Measurements from ENCODE around the gene PLCL2.

PLCL2 gene

DNA sequence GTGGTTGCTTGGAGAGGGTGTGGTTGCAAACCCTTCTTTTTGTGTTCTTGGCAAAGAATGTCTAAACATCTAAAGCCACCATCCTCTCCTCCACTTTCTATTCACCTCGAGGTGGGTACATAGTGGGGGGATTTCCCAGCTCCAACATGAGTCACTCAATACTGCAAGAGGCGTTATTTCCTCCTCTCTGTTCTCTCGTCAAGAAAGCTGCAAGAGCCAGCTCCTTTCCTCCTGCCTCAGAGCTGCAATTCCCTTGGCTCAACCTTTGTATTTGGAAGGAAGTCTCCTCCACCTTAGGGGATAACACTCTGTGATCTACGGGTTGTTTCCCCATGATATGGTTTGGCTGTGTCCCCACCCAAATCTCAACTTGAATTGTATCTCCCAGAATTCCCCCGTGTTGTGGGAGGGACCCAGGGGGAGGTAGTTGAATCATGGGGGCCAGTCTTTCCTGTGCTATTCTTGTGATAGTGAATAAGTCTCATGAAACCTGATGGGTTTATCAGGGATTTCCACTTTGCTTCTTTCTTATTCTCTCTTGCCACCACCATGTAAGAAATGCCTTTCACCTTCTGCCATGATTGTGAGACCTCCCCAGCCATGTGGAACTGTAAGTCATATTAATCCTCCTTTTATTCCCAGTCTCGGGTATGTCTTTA is 138.4 kb downstream of the PLCL2 start:
- DNase-seq: peak; percentile 76

- peak; percentile 65 for DNase-seq
Measured at GRCh38 chr3:17025594-17026139, 140.9 kb downstream of the PLCL2 start.

DNA sequence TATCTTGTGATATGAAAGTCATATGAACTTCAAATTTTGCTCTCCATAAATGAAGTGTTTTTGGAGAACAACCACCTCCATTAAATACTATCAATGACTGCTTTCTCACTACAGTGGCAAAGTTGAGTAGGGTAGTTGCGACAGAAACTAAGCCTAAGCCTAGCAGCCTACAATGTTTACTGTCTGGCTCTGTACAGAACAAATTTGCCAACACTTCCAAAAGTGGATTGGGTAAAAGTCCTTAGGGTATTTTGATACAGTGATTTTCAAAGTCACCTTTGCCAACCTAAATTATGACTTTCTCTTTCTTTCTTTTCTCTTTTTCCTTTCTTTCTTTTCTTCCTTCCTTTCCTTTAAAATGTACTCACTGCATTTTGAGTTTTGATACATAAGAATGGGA is 142.6 kb downstream of the PLCL2 start:
- no peak for DNase-seq

- no peak for DNase-seq
Measured at GRCh38 chr3:17028363-17028762, 143.6 kb downstream of the PLCL2 start.

- DNase-seq: no peak
Measured at GRCh38 chr3:17030438-17030837, 145.7 kb downstream of the PLCL2 start.

DNA sequence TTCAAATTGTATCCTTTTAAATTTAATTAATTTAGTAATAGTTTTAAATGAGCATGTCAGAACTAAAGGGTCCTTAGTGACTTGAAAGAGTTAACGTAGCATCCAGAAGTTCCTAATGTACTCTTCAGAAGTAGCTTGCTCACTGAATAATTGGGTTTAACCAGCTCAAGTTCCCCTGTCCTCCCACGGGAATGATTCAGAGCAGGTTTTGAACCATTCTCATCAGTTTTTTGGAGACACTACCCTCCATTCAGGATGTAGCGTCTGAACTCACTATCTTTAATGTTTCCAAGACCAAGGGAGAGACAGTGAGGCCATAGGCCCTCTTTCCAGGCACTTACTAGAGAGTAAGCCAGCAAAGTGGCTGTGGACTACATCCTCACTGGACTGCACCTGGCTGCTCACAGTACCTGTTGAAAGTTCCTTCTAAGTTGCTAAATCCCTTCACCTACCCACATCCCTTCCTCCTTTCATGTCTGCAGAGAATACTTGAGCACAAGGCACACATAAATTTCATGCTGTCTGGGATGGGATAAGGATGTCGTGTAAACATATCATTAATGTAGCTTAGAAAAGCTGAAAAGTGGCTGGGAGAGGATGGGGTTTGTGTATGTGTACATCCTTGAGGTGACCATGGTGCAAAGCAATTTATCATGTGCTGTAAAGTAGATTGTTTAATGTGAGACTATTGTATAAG is 146.3 kb downstream of the PLCL2 start:
- peak; percentile 21 for DNase-seq

GRCh38 chr3:17032407-17033034 is 147.8 kb downstream of the PLCL2 start:
- DNase-seq: no peak

DNA sequence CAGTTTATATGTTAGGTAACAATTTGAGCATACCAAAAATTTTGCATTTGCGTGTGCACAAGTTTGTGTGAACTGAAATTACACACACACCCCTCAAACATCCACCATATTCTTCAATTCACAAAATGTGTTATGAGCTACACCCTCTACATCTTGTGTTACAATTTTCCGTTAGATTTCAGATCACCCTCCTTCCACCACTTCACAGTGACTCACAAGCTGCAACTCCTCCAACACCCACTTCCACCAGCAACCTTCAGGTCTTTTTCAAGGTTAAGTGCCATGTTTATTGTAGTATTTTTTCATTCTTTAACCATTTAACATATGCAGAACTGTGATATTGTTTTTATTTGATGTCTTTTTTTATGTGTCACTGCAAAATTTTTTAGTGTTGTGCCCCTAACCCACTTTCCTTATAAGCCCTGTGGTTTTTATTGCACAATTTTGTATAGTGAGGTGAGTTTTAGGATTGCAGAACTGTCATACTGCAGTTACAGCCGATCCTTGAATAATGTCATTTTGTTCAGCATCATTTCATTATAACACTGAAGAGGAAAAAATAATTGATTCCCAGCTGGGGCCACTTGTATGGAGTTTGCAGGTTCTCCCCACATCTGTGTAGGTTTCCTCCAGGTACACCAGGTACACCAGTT is 148.9 kb downstream of the PLCL2 start:
- DNase-seq: peak; percentile 18

DNA sequence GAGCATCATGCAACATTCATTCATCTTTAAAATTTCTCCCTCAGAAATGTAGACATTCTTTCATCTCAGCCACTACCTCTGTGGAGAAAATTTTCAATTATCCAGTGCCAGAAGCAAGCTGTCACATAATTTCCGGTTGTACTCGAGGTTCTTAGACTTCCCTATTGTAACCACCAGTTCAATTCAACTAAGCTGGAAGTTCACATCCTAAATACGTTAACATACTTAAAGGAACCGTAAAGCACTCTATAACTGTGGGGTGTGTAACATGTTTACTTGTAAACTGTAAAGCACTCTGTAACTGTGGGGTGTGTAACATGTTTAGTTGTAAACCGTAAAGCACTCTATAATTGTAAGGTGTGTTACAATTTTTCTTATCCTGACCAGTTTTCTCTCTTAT is 150.3 kb downstream of the PLCL2 start:
- DNase-seq: no peak

- DNase-seq: no peak
Measured at GRCh38 chr3:17035966-17036365, 151.2 kb downstream of the PLCL2 start.

GRCh38 chr3:17038141-17038540 is 153.4 kb downstream of the PLCL2 start:
- DNase-seq: no peak

- DNase-seq: no peak
Measured at GRCh38 chr3:17038900-17039553, 154.3 kb downstream of the PLCL2 start.

DNA sequence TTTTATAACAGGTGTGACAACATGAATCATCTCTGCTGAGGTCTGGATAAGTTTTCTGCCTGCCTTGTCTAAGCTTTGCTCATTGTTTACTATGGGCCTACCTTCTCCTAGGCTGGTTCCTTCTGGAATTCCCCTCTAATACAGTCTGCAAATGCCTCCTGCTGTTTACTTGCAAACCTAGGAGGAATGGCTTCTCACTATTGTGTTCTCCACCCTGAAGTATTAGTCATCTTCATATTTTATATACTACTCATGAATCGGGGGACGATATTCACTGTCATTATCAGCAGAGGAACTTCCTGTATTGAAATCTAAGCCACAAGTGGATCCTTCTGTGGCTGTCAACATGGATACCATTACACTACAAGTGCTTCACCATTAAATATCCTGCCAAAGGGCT is 154.8 kb downstream of the PLCL2 start:
- DNase-seq: no peak

DNA sequence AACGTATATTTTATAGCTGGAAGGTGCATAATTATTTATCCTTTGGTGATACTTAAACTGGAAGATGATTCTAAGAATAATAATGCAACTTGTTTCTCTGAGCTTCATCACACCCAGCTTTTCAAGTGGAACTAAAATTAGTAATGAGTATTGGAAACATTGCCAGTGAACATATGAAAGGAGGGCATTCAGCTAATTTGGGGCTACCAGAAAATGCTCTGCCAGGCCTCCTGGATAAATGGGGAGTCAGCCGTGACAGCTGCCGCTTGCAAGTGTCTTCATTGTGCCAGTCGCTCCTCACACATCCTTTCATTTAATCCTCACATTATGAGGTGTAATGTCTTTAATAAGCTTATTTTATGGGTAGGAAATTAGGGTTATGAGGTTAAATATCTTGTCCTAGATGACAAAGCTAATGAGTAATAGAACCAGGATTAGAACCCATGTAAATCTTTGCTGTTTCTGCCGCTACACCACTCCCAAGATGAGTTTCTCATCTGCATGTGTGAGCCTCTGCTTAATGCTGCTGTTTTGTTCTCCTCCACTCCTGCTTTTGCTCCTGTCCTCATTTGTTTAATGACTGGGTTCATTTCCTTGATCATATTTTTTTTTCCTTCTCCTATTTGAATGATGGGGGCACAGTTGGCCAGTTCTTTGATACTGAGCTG is 155.7 kb downstream of the PLCL2 start:
- no peak for DNase-seq

GRCh38 chr3:17040990-17041377 is 156.2 kb downstream of the PLCL2 start:
- no peak for DNase-seq

DNA sequence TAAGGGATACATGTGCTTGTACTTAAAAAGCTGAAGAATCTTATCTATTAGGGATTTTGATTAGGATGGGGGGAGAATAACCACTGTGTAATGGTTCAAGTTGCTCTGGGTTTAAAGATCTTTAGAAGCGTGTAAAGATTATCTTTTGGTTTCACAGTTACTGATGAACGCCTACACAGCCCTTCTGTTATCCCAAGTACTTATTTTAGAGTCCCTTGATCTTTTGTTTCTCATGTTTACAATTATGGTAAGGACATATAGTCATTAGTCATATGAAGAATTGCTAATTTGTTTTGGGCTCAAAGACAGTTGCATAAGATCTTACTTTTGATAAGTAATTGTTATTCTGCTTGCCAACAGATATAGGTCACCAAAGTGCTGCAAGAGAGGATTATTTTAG is 160.1 kb downstream of the PLCL2 start:
- DNase-seq: no peak

GRCh38 chr3:17045705-17046104 is 160.9 kb downstream of the PLCL2 start:
- no peak for DNase-seq

DNA sequence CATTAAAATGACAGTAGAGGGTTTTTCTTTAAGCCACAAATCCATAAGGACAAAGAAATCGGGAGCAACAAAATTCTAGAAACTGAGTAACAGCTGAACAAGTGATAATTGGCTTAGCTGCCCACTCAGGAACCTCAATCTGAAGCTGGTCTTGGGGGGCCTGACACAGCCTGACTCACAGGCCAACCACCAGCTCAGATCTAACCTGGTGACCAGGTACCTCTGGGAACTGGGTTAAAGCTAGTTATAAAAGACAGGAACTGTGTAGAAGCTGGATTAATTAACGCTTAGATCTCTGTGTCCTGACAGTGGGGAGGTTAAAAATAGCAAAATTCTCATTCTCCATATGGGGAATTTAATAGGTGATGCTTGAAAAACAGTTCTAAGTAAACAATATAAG is 161.9 kb downstream of the PLCL2 start:
- no peak for DNase-seq

DNA sequence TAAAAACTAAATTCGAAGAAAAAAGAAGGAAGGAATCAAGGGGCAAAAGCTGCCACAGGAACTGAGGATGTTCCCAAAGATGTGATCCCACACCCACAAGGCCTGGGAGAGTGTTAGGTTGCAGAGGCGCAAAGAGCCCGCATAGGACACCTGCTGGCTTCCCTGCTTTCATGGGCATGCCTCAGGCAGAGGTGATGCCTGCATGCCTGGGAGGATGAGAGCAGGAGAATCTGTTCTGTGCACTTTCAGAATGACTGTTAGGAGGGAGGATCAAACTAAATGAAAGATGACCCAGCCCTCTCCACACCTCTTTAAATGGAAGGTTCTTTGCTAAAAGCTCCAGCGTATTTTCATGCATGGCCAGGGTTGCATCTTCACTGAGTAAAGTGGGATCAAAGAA is 162.4 kb downstream of the PLCL2 start:
- DNase-seq: no peak

DNA sequence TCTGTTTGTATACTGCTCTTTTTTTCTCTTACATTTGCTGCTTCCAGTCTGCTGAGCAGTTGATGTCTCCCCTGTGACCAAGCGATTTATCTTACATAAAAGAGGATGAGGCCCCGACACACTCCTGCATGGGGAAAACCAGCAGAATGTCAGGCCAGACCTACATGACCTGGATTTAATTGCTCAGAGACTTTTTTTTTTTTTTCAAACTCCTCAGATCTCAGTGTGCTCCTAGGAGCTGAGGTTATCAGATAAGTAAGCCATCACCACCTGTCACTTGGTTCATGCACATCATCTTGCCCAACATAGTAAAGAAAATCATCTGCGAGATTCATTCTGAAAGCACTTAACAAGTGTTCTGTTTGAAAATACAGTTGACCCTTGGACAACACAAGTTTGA is 163.1 kb downstream of the PLCL2 start:
- no peak for DNase-seq

GRCh38 chr3:17050071-17050470 is 165.3 kb downstream of the PLCL2 start:
- no peak for DNase-seq

- DNase-seq: no peak
Measured at GRCh38 chr3:17050506-17050905, 165.8 kb downstream of the PLCL2 start.

Measured in stimulated activated CD4-positive, alpha-beta T cell treated with anti-CD3 and anti-CD28 coated beads, Interleukin-4, amount 100 ng/mL, for 24 hours (primary cell).